GM23248 (cell line): ENCODE data around the gene RSPH10B. TPM values are rescaled to one million over a fixed set of nuclear protein-coding genes. Genes with fewer than 3 reads are reported as not detected.
"Not testable (repeated sequence)": the region's sequence is repeated elsewhere in the genome, so short reads cannot be mapped to it uniquely, and the experiment has no call there.

Experiments
- DNase-seq: peaks from one replicate; pipeline ENCODE4 v3.0.0-alpha.2; 2015
- H2AFZ ChIP-seq: fragments of 200-600 bp; sonication (generic); 2 replicates; pipeline ENCODE4 v1.6.1; 2016; ENCODE audit warnings: antibody characterized with exemption
- H3F3A ChIP-seq: fragments of 200-600 bp; sonication (generic); 2 replicates; pipeline ENCODE4 v1.6.1; 2016; ENCODE audit warnings: mild to moderate bottlenecking, antibody characterized with exemption, mixed run types; ENCODE audit not compliant: insufficient read depth
- H3K27ac ChIP-seq: fragments of 200-600 bp; sonication (generic); 2 replicates; pipeline ENCODE4 v1.5.1; 2016; ENCODE audit warnings: mild to moderate bottlenecking
- H3K27me3 ChIP-seq: fragments of 200-600 bp; sonication (generic); replicated peaks from 2 replicates; pipeline ENCODE4 v1.6.1; 2016; ENCODE audit warnings: mild to moderate bottlenecking; ENCODE audit not compliant: insufficient read depth
- H3K36me3 ChIP-seq: fragments of 200-600 bp; sonication (generic); 2 replicates; pipeline ENCODE4 v1.6.1; 2016; ENCODE audit warnings: low read depth, mild to moderate bottlenecking
- H3K4me1 ChIP-seq: fragments of 200-600 bp; sonication (generic); 2 replicates; pipeline ENCODE4 v1.6.1; 2016; ENCODE audit warnings: mild to moderate bottlenecking; ENCODE audit not compliant: insufficient read depth
- H3K4me2 ChIP-seq: fragments of 200-600 bp; sonication (generic); one replicate; pipeline ENCODE4 v1.6.1; 2016; ENCODE audit warnings: mild to moderate bottlenecking; ENCODE audit not compliant: unreplicated experiment
- H3K4me3 ChIP-seq: fragments of 200-600 bp; sonication (generic); 2 replicates; pipeline ENCODE4 v1.5.1; 2016; ENCODE audit warnings: mild to moderate bottlenecking
- H3K79me2 ChIP-seq: fragments of 200-600 bp; sonication (generic); 2 replicates; pipeline ENCODE4 v1.6.1; 2016; ENCODE audit warnings: mild to moderate bottlenecking; ENCODE audit not compliant: insufficient read depth
- H3K9ac ChIP-seq: fragments of 200-600 bp; sonication (generic); 2 replicates; pipeline ENCODE4 v1.6.1; 2016; ENCODE audit warnings: mild to moderate bottlenecking
- H3K9me2 ChIP-seq: fragments of 200-600 bp; sonication (generic); 2 replicates; pipeline ENCODE4 v1.6.1; 2016; ENCODE audit warnings: mixed run types, mild to moderate bottlenecking, moderate library complexity; ENCODE audit not compliant: insufficient read depth
- H3K9me3 ChIP-seq: fragments of 200-600 bp; sonication (generic); one replicate; pipeline ENCODE4 v1.6.1; 2017; ENCODE audit warnings: low read depth
- H4K20me1 ChIP-seq: fragments of 200-600 bp; sonication (generic); 2 replicates; pipeline ENCODE4 v1.6.0; 2016; ENCODE audit not compliant: insufficient read depth
- EZH2 ChIP-seq: fragments of 200-600 bp; sonication (generic); IDR thresholded peaks from 2 replicates; pipeline ENCODE4 v1.6.1; 2018; ENCODE audit warnings: antibody characterized with exemption, mild to moderate bottlenecking; ENCODE audit not compliant: insufficient read depth, poor library complexity, severe bottlenecking
- EZH2phosphoT487 ChIP-seq: fragments of 200-600 bp; sonication (generic); IDR thresholded peaks from 2 replicates; pipeline ENCODE4 v1.6.1; 2018; ENCODE audit warnings: antibody characterized with exemption, moderate library complexity, mild to moderate bottlenecking, low read depth; ENCODE audit not compliant: insufficient read depth
- WGBS, 2 experiments: methylation state at CpG; one replicate each; pipeline ENCODE4 v1.1.6; 2015 to 2017; ENCODE audit warnings: low lambda C conversion rate in 2 of 2, low coverage in 1 of 2; ENCODE audit errors: missing lambda C conversion rate in 2 of 2; 5-methylcytosine and 5-hydroxymethylcytosine counted together
- in situ Hi-C: fragments of 300-500 bp; cut with MboI; formaldehyde crosslinking; loops from 2 replicates; pipeline ENCODE4 v1.15.0; 2020
- polyA plus RNA-seq: library from polyadenylated mRNA; unstranded; fragments of >200 nt; fragmentation: Nextera tagmentation; extraction: Ambion mirVana; gene quantifications from 2 replicates; pipeline ENCODE4 v1.2.1, GENCODE V29; 2016
- total RNA-seq: library from RNA; depleted of rRNA; stranded (reverse); fragments of >200 nt; shearing (Covaris generic); gene quantifications from 2 replicates; pipeline ENCODE4 v1.2.3, GENCODE V29; 2014

RSPH10B gene
- total and polyA plus RNA-seq, 2 experiments from 2014 or later = not detected

GRCh38 chr7:6007386-6007785, 36.9 kb upstream of the RSPH10B start:
- no peak for DNase-seq
- Histone ChIP-seq H3K9me3 (no peaks in the 10 kb centered on the region), H3K27me3 (no peaks in the 10 kb centered on the region), H3K79me2 (peaks cover 55% of the 10 kb centered on the region), H3F3A (no peaks in the 10 kb centered on the region), H3K4me3 (no peak overlapping the region), H2AFZ (no peak overlapping the region), H3K4me1 (peaks cover 23% of the 10 kb centered on the region), H4K20me1 (no peaks in the 10 kb centered on the region), H3K9me2 (no peaks in the 10 kb centered on the region), H3K27ac (no peak overlapping the region), H3K4me2 (peak overlapping the region; percentile 97), H3K36me3 (peaks cover 13% of the 10 kb centered on the region; the same call in 1 of the 2 replicates), H3K9ac (no peak overlapping the region)
- TF ChIP-seq EZH2 (no peak), EZH2phosphoT487 (no peak)
- in situ Hi-C loops = loop anchor here (10.0 to 25.0 kb wide), 2 partner anchors 145 to 317 kb away; no protein-coding TSS in a partner anchor
- WGBS, 2 experiments = 69 to 78% methylated on average over 4 of the region's 4 CpGs

- no peaks in the 10 kb centered on the region for H3K4me1 ChIP-seq
- H2AFZ ChIP-seq = 0 out of 2 replicates have a peak overlapping the region, but pooled peaks have one; percentile 28
- H3K9me3 ChIP-seq = no peaks in the 10 kb centered on the region
- H3K79me2 ChIP-seq = no peaks in the 10 kb centered on the region
- no peak overlapping the region for H3K4me3 ChIP-seq
- 0 out of 2 replicates have a peak, but pooled peaks cover 5% of the 10 kb centered on the region for H3F3A ChIP-seq
- H3K4me2 ChIP-seq = no peak overlapping the region
- no peaks in the 10 kb centered on the region for H3K9me2 ChIP-seq
- H3K36me3 ChIP-seq = peaks cover 33% of the 10 kb centered on the region; the same call in 1 of the 2 replicates
- no peaks in the 10 kb centered on the region for H3K27me3 ChIP-seq
- H4K20me1 ChIP-seq = no peaks in the 10 kb centered on the region
- H3K9ac ChIP-seq = no peak overlapping the region
- 57 to 58% methylated on average over 10 of the region's 10 CpGs for WGBS, 2 experiments
- no peak overlapping the region for H3K27ac ChIP-seq
- in situ Hi-C loops = loop anchor here (25.0 kb wide), 1 partner anchor 915 kb away; no protein-coding TSS in a partner anchor
- TF ChIP-seq EZH2phosphoT487 = no peak
- no peak for TF ChIP-seq EZH2
- DNase-seq = peak; percentile 82
Observed at GRCh38 chr7:5997210-5997808, 26.8 kb upstream of the RSPH10B start.

- H3F3A ChIP-seq, H3K27me3 ChIP-seq, H3K9me2 ChIP-seq, H3K36me3 ChIP-seq, H2AFZ ChIP-seq, H3K9ac ChIP-seq, H4K20me1 ChIP-seq, H3K9me3 ChIP-seq, H3K4me3 ChIP-seq, H3K27ac ChIP-seq, DNase-seq, H3K79me2 ChIP-seq, H3K4me2 ChIP-seq, H3K4me1 ChIP-seq: not testable (repeated sequence)
- 89% methylated on average over 15 of the region's 15 CpGs for WGBS, 2 experiments
- in situ Hi-C loops = loop anchor here (25.0 kb wide), 1 partner anchor 925 kb away; no protein-coding TSS in a partner anchor
Observed at GRCh38 chr7:5987061-5987460, 16.6 kb upstream of the RSPH10B start.

GRCh38 chr7:5979680-5980314, 9.3 kb upstream of the RSPH10B start:
- H3K4me2 ChIP-seq, H3K9me2 ChIP-seq: not testable (repeated sequence)

GRCh38 chr7:5973580-5973979, 3.1 kb upstream of the RSPH10B start:
- H2AFZ ChIP-seq, H3F3A ChIP-seq, H3K4me1 ChIP-seq, H4K20me1 ChIP-seq, H3K9ac ChIP-seq, H3K79me2 ChIP-seq, in situ Hi-C loops, H3K27ac ChIP-seq, H3K36me3 ChIP-seq, H3K4me2 ChIP-seq, H3K9me2 ChIP-seq, H3K27me3 ChIP-seq, H3K4me3 ChIP-seq, DNase-seq, H3K9me3 ChIP-seq: not testable (repeated sequence)
- no CpG with 5 or more reads among the region's 8 CpGs for WGBS, 2 experiments

More at GRCh38 chr7:5979680-5980314, 9.3 kb upstream of the RSPH10B start:
- not testable (repeated sequence) for H3K9me3 ChIP-seq, H3F3A ChIP-seq, H3K27me3 ChIP-seq, H3K4me3 ChIP-seq, H3K4me1 ChIP-seq, H3K36me3 ChIP-seq, H2AFZ ChIP-seq, DNase-seq, H3K9ac ChIP-seq, H4K20me1 ChIP-seq, H3K27ac ChIP-seq, H3K79me2 ChIP-seq
- 99 to 100% methylated on average over 2 to 3 of the region's 12 CpGs for WGBS, 2 experiments
- in situ Hi-C loops = loop anchor here (25.0 kb wide), 1 partner anchor 933 kb away; no protein-coding TSS in a partner anchor

- H3K9ac ChIP-seq, H4K20me1 ChIP-seq, H3F3A ChIP-seq, H3K9me2 ChIP-seq, H3K9me3 ChIP-seq, in situ Hi-C loops, DNase-seq, H3K4me1 ChIP-seq, H2AFZ ChIP-seq, H3K4me3 ChIP-seq, H3K4me2 ChIP-seq, H3K36me3 ChIP-seq, H3K27ac ChIP-seq, H3K27me3 ChIP-seq, H3K79me2 ChIP-seq: not testable (repeated sequence)
- 86% methylated on average over 4 of the region's 7 CpGs; no CpG with 5 or more reads in 1 of the 2 experiments for WGBS, 2 experiments
Observed at GRCh38 chr7:5963810-5964209, 6.7 kb downstream of the RSPH10B start.

DNA sequence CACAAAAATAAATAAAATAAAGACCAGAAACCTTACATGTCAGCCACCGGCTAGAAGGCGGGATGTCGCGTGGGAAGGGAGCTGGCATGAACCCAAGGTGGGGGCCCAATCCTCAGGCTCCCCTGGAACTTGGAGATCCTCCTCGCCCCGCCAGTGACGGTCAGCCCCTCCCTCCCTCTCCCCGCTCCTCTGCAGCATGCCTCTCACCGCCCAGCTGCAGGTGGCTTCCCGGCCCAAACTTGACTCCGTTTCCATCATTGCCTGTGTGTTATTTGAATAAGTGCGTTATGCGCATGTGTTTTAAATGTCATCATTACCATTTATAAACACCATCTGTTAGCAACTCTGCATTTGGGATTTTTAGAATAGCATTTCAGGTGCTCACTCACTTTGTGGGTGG, 7.3 kb downstream of the RSPH10B start:
- H3K36me3 ChIP-seq, H3K4me3 ChIP-seq, H4K20me1 ChIP-seq, H3K4me1 ChIP-seq, H2AFZ ChIP-seq, H3K4me2 ChIP-seq, H3K9ac ChIP-seq, DNase-seq, H3K27me3 ChIP-seq, in situ Hi-C loops, H3F3A ChIP-seq, H3K9me2 ChIP-seq, H3K9me3 ChIP-seq, H3K79me2 ChIP-seq, H3K27ac ChIP-seq: not testable (repeated sequence)
- 51% methylated on average over 7 of the region's 13 CpGs; no CpG with 5 or more reads in 1 of the 2 experiments for WGBS, 2 experiments
